Left lung (tissue), 10 donors: ENCODE results near the gene SLAMF8. TPM values are rescaled to one million over a fixed set of nuclear protein-coding genes. Genes with fewer than 3 reads are reported as not detected.

Experiments used
- ATAC-seq: fragments of 200-7000 bp; cut with Tn5 transposase; one replicate; pipeline ENCODE4 v1.9.1; 2020; ENCODE audit warnings: moderate library complexity
- DNase-seq, 4 donors: peaks; one replicate each; pipeline ENCODE4 v3.0.0-alpha.2; 2013 to 2020
- H3K27ac ChIP-seq, 2 donors: fragments of 200-600 bp; sonication (generic) in 1 of 2; one replicate each; pipeline versions ENCODE4 v1.5.0 to v1.8.0; 2020 to 2021
- H3K27me3 ChIP-seq, 2 donors: fragments of 200-600 bp; sonication (generic) in 1 of 2; one replicate each; pipeline versions ENCODE4 v1.5.0 to v1.8.0; 2020 to 2021
- H3K36me3 ChIP-seq, 2 donors: fragments of 200-600 bp; sonication (generic) in 1 of 2; one replicate each; pipeline versions ENCODE4 v1.5.0 to v1.8.0; 2020 to 2021
- H3K4me1 ChIP-seq, 2 donors: fragments of 200-600 bp; one replicate each; pipeline ENCODE4 v1.8.0; 2021
- H3K4me3 ChIP-seq, 2 donors: fragments of 200-600 bp; sonication (generic) in 1 of 2; one replicate each; pipeline versions ENCODE4 v1.5.0 to v1.8.0; 2020 to 2021; ENCODE audit warnings: mild to moderate bottlenecking in 1 of 2
- H3K9me3 ChIP-seq, 2 donors: fragments of 200-600 bp; sonication (generic) in 1 of 2; one replicate each; pipeline versions ENCODE4 v1.5.0 to v1.8.0; 2020 to 2021
- CTCF ChIP-seq, 2 donors: fragments of 200-600 bp; sonication (generic) in 1 of 2; IDR thresholded peaks; one replicate each; pipeline versions ENCODE4 v1.5.0 to v1.8.0; 2021; ENCODE audit warnings: antibody characterized with exemption in 2 of 2
- intact Hi-C, 2 donors: fragments of 100-400 bp; cut with DNase I; formaldehyde crosslinking; loops; one replicate each; pipeline versions ENCODE4 v1.11.2 to v1.14.2; 2022
- polyA plus RNA-seq, 6 donors: library from polyadenylated mRNA; unstranded; fragments of 120-200 nt; gene quantifications; one replicate each; pipeline ENCODE4 v1.2.1, GENCODE V29; 2013; ENCODE audit not compliant: insufficient read length in 6 of 6
- total RNA-seq, 2 donors: library from RNA; stranded (reverse); fragmentation: NEBNext Ultra II Directional; extraction: Animal tissue kit (Norgen Biotek cat#: 25700); gene quantifications; one replicate each; pipeline ENCODE4 v1.2.1, GENCODE V29; 2021
- donor health status: DM: no; HTN: yes; CAD: no.
- donor health status: DM: no; HTN: no; CAD: no.

The SLAMF8 gene
- total and polyA plus RNA-seq, 8 donors, result 0.28 to 41.3 (median 0.84) TPM

- ATAC-seq, result peak; percentile 5
- Histone ChIP-seq H3K27me3 (no peaks in the 10 kb centered on the region), H3K36me3 (peaks cover 0 to 23% of the 10 kb centered on the region in 2 donors), H3K27ac (peak overlapping the region in 1 of 2 donors; percentile 64), H3K4me1 (peaks cover 0 to 61% of the 10 kb centered on the region in 2 donors), H3K9me3 (no peaks in the 10 kb centered on the region), H3K4me3 (peak overlapping the region in 1 of 2 donors; percentile 44)
- intact Hi-C loops, result no loop called here
- peak in 1 of 4 donors; percentile 36 for DNase-seq
- no peak for TF ChIP-seq CTCF (IDR thresholded peaks at IDR 0.05)
Observed at GRCh38 chr1:159829822-159830465, 3.3 kb downstream of the SLAMF8 start.

- TF ChIP-seq CTCF (IDR thresholded peaks at IDR 0.05), result no peak
- intact Hi-C loops, result no loop called here
Observed at GRCh38 chr1:159830722-159831121, 4.0 kb downstream of the SLAMF8 start.

DNA sequence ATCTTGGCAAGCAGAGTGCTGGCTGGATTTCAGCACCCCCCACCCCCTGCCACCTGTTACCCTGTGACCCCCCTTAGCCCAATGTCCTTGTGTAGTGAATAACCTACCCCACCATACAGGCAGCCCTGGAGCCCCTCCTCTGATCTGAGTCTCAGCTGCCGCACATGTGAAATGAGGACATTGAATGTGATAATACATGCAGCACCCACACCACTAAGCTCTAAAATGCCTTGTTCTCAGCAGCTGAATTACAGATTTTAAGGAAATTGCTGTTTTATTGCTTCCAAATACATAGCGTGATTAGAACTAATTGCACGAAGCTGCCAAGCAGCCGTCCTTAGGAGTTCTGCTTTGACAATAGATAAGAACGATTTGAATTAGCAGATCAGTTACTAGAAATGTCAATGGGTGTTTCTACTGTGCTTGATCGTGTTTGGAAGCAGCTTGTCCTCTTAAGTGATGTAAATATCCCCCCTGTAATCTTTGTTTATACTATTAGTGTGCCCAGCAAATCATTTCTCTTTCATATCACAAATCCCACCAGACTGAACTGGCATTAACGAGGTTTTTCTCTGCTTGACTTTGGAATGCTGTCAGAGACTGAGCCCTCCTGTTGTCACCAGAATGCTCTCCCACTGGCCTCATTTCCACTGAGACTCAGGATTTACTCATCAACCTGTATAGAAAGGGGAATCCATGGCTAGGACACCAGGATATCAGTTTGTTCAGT, 4.9 kb downstream of the SLAMF8 start:
- H3K4me3 ChIP-seq, result no peak overlapping the region
- no peaks in the 10 kb centered on the region for H3K9me3 ChIP-seq
- peaks cover 0 to 38% of the 10 kb centered on the region in 2 donors for H3K36me3 ChIP-seq
- DNase-seq (no peak), ATAC-seq (no peak)
- no peak overlapping the region for H3K27ac ChIP-seq
- intact Hi-C loops, result no loop called here
- no peak for TF ChIP-seq CTCF (IDR thresholded peaks at IDR 0.05)
- H3K27me3 ChIP-seq, result no peaks in the 10 kb centered on the region
- peaks cover 0 to 45% of the 10 kb centered on the region in 2 donors for H3K4me1 ChIP-seq

More at GRCh38 chr1:159830722-159831121, 4.0 kb downstream of the SLAMF8 start:
- no peak overlapping the region for H3K27ac ChIP-seq
- no peak for DNase-seq
- H3K27me3 ChIP-seq, result no peaks in the 10 kb centered on the region
- no peak for ATAC-seq
- peaks cover 0 to 30% of the 10 kb centered on the region in 2 donors for H3K36me3 ChIP-seq
- no peaks in the 10 kb centered on the region for H3K9me3 ChIP-seq
- H3K4me1 ChIP-seq, result peaks cover 0 to 54% of the 10 kb centered on the region in 2 donors
- peak overlapping the region in 1 of 2 donors; percentile 44 for H3K4me3 ChIP-seq

DNA sequence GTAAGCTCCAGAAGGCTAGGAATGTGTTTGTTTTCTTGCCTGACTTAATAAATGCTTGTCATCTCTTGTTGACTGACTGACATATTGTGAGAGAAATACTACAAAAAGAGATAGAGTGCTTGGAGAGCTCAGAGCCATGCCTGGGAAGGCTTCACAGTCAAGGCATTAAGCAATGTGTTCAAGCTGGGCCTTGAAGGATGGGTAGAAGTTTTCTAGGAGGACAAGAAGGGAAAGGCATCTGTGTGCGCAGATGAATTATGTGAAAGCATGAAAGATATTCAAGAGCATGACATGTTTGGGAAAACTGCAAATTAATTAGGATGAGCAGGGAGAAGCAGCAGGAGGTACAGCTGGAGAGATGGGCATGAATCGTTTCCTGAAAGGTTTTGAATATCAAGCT, 5.6 kb downstream of the SLAMF8 start:
- ATAC-seq, result no peak
- TF ChIP-seq CTCF (IDR thresholded peaks at IDR 0.05), result no peak

GRCh38 chr1:159835356-159835755, 8.7 kb downstream of the SLAMF8 start:
- Histone ChIP-seq H3K9me3 (no peaks in the 10 kb centered on the region), H3K27me3 (no peaks in the 10 kb centered on the region), H3K27ac (no peak overlapping the region), H3K4me3 (no peak overlapping the region), H3K36me3 (peaks cover 0 to 46% of the 10 kb centered on the region in 2 donors), H3K4me1 (peaks cover 0 to 8% of the 10 kb centered on the region in 2 donors)
- no peak for ATAC-seq
- TF ChIP-seq CTCF (IDR thresholded peaks at IDR 0.05), result no peak
- intact Hi-C loops, result no loop called here
- DNase-seq, result no peak

More for the DNA sequence above, 5.6 kb downstream of the SLAMF8 start:
- H3K27me3 ChIP-seq, result no peaks in the 10 kb centered on the region
- intact Hi-C loops, result no loop called here
- H3K36me3 ChIP-seq, result peaks cover 0 to 40% of the 10 kb centered on the region in 2 donors
- no peak for DNase-seq
- H3K27ac ChIP-seq, result no peak overlapping the region
- no peaks in the 10 kb centered on the region for H3K9me3 ChIP-seq
- H3K4me1 ChIP-seq, result peaks cover 0 to 38% of the 10 kb centered on the region in 2 donors
- H3K4me3 ChIP-seq, result no peak overlapping the region
